Stimulated activated CD8-positive, alpha-beta memory T cell treated with anti-CD3 and anti-CD28 coated beads, Interleukin-12 subunit alpha, Interleukin-12 subunit beta, amount 100 ng/mL, for 24 hours (primary cell): Measurements from ENCODE around the gene PPIB.
"Not testable (repeated sequence)": the region's sequence is repeated elsewhere in the genome, so short reads cannot be mapped to it uniquely, and the experiment has no call there.

Experiments
- DNase-seq: peaks from one replicate; pipeline ENCODE4 v3.0.0-alpha.2; 2020; ENCODE audit errors: extremely low read depth

PPIB gene

GRCh38 chr15:64110108-64110701 is 52.6 kb downstream of the PPIB start:
- not testable (repeated sequence) for DNase-seq

- DNase-seq: no peak
Measured at GRCh38 chr15:64107337-64107736, 55.5 kb downstream of the PPIB start.
